ENCODE results near the gene PRELID3B. TPM values are rescaled to one million over a fixed set of nuclear protein-coding genes. Genes with fewer than 3 reads are reported as not detected.
A peak's percentile ranks its signal among the peaks of the same experiment; 100 is the strongest.

The PRELID3B gene
- total and polyA plus RNA-seq, 2 of the 13 experiments (the other 11 are each of a cell fraction or from before 2014, with no cell fraction given), result 23.3 to 42.6 TPM

- TF ChIP-seq DZIP1 (CRISPR knock-in tag; IDR thresholded peaks at IDR 0.05) (0 out of 2 replicates have a peak, but pooled peaks have one; percentile 26), JUND (CRISPR knock-in tag; IDR thresholded peaks at IDR 0.05) (no peak), ZFY (CRISPR knock-in tag; IDR thresholded peaks at IDR 0.05) (no peak), NRL (CRISPR knock-in tag; IDR thresholded peaks at IDR 0.05; ENCODE audit: borderline replicate concordance) (0 out of 2 replicates have a peak, but pooled peaks have one; percentile 59), RELA (CRISPR knock-in tag; IDR thresholded peaks at IDR 0.05) (no peak), ZNF282 (IDR thresholded peaks at IDR 0.05; ENCODE audit: partially characterized antibody) (no peak), KLF6 (CRISPR knock-in tag; IDR thresholded peaks at IDR 0.05) (no peak), POLR2A (IDR thresholded peaks at IDR 0.05; ENCODE audit: insufficient read depth in 1 of 2, low read depth in 2 of 2, low read length in 2 of 2) (peak in 1 of 2 experiments; percentile 42; a peak in 1 of 4 replicates), ZNF703 (CRISPR knock-in tag; IDR thresholded peaks at IDR 0.05; ENCODE audit: borderline replicate concordance) (no peak), POGK (CRISPR knock-in tag; conservative IDR thresholded peaks at IDR 0.05) (0 out of 2 replicates have a peak, but pooled peaks have one; percentile 27), SSRP1 (CRISPR knock-in tag; IDR thresholded peaks at IDR 0.05) (no peak; the same call in none of the 2 replicates), ZNF367 (CRISPR knock-in tag; IDR thresholded peaks at IDR 0.05; ENCODE audit: borderline replicate concordance) (no peak), RBM22 (optimal IDR thresholded peaks at IDR 0.05; ENCODE audit: low read length) (peak; percentile 97), NFIC (IDR thresholded peaks at IDR 0.05; ENCODE audit: low read length) (no peak), NR1H2 (CRISPR knock-in tag; IDR thresholded peaks at IDR 0.05; ENCODE audit: borderline replicate concordance, low read depth) (no peak), ZFP82 (CRISPR knock-in tag; IDR thresholded peaks at IDR 0.05; ENCODE audit: borderline replicate concordance) (no peak), ZBTB33 (CRISPR knock-in tag; IDR thresholded peaks at IDR 0.05) (peak; percentile 66), CC2D1A (CRISPR knock-in tag; IDR thresholded peaks at IDR 0.05) (0 out of 2 replicates have a peak, but pooled peaks have one; percentile 35), ZNF780A (CRISPR knock-in tag; IDR thresholded peaks at IDR 0.05) (no peak), ZNF775 (CRISPR knock-in tag; IDR thresholded peaks at IDR 0.05; ENCODE audit: borderline replicate concordance) (no peak; the same call in 1 of the 2 replicates), ZNF619 (CRISPR knock-in tag; IDR thresholded peaks at IDR 0.05) (peak; percentile 78; the same call in 1 of the 2 replicates), CAMTA2 (CRISPR knock-in tag; IDR thresholded peaks at IDR 0.05; ENCODE audit: borderline replicate concordance) (no peak), ZNF280B (CRISPR knock-in tag; IDR thresholded peaks at IDR 0.05; ENCODE audit: borderline replicate concordance) (peak; percentile 65; the same call in 1 of the 2 replicates)
Observed at GRCh38 chr20:58996226-58996611, 46.4 kb downstream of the PRELID3B start (continued).

Data from HepG2 (cell line).